HG02938 (cell line): ENCODE data around the gene GTF2IRD1.
"Not testable (repeated sequence)": the region's sequence is repeated elsewhere in the genome, so short reads cannot be mapped to it uniquely, and the experiment has no call there.

Experiments used
- ATAC-seq: cut with Tn5 transposase; IDR thresholded peaks from one replicate; pipeline ENCODE4 v1.9.1; 2021; ENCODE audit warnings: mild to moderate bottlenecking, moderate library complexity; ENCODE audit not compliant: unreplicated experiment

The GTF2IRD1 gene

DNA sequence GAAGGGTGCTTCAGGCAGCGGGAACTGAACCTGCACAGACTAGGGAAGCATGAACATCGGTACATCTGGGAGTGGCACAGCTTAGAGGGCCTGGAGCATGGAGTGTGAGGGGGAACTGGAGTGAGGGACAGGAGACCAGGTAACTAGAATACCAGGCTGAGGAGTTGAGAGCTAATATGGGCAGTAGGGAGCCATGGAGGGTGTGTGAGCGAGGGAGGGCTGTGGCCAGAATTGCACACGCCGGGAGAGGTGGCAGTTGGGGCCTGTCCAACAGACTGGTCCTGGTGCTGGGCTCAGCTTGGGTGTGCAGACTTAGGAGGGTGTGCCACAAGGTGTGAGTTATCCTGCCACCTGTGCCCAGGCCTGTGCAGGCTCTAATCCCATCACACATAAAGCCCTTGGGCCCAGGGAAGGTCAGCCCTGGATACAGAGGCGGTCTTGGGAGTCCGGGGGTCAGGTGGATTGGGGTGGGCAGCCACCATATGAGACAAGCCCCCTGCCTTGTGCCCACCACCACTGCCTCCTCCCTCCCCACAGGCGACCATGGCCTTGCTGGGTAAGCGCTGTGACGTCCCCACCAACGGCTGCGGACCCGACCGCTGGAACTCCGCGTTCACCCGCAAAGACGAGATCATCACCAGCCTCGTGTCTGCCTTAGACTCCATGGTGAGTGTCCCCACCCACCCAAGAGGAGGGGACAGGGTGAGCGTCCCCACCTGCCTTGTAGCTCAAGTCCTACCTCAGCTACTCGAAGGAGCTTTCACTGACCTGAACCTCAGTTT, 54.0 kb downstream of the GTF2IRD1 start:
- no peak for ATAC-seq

GRCh38 chr7:74509453-74509852, 55.7 kb downstream of the GTF2IRD1 start:
- not testable (repeated sequence) for ATAC-seq

- ATAC-seq = no peak
Measured at GRCh38 chr7:74511345-74511744, 57.6 kb downstream of the GTF2IRD1 start.

DNA sequence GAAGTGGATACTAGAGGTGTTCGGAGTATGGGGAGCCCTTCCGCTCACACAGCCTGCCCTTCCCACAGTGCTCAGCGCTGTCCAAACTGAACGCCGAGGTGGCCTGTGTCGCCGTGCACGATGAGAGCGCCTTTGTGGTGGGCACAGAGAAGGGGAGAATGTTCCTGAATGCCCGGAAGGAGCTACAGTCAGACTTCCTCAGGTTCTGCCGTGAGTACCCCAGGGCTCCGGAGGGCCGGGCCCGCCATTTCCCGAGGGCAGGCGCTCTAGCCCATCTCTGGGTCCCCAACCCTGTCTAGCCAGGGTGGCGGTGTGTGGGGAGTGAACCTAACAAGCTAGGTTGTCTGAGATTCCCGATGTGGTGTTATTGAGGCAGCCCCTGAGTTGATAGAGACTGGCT, 59.1 kb downstream of the GTF2IRD1 start:
- no peak for ATAC-seq

DNA sequence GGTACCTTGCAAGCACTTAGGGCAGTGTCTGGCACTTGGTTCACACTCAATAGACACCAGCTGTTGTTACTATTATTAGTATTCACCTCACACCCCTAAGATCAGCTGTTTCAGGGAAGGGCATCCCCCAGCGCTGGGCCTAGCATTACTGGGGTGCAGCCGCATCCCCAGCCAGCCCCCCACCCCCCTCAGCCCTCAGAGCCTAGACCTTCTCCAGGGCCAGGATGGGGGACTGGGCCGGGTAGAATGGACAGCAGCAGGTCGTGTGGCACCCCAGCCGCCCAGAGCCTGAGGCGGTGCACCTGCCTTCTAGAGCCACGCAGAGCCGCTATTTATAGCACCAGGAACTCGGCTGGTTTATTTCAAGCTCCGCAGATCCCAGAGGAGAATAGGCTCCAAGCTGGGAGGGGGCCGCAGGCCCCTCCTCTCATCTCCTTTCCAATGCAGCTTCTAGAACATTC, 60.5 kb downstream of the GTF2IRD1 start:
- no peak for ATAC-seq

GRCh38 chr7:74515276-74515675, 61.6 kb downstream of the GTF2IRD1 start:
- ATAC-seq = no peak

GRCh38 chr7:74516214-74516613, 62.5 kb downstream of the GTF2IRD1 start:
- ATAC-seq = no peak

GRCh38 chr7:74518041-74518440, 64.3 kb downstream of the GTF2IRD1 start:
- ATAC-seq = no peak

GRCh38 chr7:74518654-74519053, 64.9 kb downstream of the GTF2IRD1 start:
- no peak for ATAC-seq

GRCh38 chr7:74519395-74519794, 65.7 kb downstream of the GTF2IRD1 start:
- no peak for ATAC-seq

DNA sequence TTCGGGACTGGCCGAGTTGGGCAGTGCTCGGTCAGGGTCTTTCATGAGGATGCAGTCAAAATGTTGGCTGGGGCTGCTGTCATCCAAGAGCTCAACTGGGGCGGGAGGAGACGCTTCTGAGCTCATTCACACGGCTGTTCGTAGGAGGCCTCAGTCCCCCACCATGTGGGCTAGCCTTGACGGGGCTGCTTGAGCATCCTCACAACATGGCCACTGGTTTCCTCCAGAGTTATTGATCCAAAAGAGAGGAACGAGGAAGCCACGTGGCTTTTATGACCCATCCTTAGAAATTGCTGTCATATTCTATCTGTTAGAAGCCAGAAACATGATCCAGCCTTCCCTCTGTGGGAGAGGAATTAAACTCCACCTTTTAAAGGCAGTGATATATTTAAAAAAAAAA, 68.1 kb downstream of the GTF2IRD1 start:
- ATAC-seq = no peak

DNA sequence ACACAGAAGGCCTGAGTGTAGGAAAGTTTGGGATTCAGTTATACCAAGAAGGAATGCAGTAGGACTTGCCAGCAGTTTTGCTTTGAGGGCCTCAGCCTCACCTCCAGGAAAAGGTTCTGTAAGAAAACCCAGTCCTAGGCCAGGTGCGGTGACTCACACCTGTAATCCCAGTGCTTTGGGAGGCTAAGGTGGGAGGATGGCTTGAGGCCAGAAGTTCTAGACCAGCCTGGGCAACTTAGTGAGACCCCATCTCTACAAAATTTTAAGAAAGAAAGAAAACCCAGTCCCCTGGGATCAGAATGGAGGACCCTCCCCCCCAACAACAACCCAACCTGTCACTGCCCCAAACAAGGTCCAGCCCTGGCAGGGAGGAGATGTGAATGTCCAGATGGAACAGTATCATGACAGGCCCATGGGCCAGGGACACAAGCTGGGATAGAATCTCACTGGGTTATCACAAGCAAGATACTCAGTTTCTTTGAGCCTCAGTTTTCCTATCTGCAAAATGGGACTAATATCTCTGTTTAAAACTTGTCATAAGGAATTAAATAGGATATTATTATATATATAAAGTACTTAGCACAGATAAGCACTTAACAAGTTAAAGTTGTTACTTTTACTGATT, 68.7 kb downstream of the GTF2IRD1 start:
- ATAC-seq = no peak

- ATAC-seq = no peak
Measured at GRCh38 chr7:74523015-74523414, 69.3 kb downstream of the GTF2IRD1 start.

- no peak for ATAC-seq
Measured at GRCh38 chr7:74525140-74525539, 71.4 kb downstream of the GTF2IRD1 start.

GRCh38 chr7:74525881-74526280, 72.2 kb downstream of the GTF2IRD1 start:
- ATAC-seq = no peak

- ATAC-seq = no peak
Measured at GRCh38 chr7:74526780-74527179, 73.1 kb downstream of the GTF2IRD1 start.

- ATAC-seq = no peak
Measured at GRCh38 chr7:74527842-74528241, 74.1 kb downstream of the GTF2IRD1 start.

DNA sequence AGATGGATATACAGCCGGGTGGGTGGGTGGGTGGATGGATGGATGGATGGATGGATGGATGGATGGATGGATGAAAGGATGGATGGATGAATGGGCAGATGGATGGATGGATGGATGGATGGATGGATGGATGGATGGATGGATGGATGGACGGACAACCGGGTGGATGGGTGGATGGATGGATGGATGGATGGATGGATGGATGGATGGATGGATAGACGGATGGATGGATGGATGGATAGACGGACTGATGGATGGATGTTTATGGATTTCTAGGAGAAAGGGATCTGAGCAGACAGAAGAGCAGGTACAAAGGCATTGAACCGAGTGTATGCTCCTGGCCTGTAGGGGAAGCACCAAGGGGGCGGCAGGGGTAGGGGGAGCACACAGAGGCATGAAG, 75.1 kb downstream of the GTF2IRD1 start:
- not testable (repeated sequence) for ATAC-seq

DNA sequence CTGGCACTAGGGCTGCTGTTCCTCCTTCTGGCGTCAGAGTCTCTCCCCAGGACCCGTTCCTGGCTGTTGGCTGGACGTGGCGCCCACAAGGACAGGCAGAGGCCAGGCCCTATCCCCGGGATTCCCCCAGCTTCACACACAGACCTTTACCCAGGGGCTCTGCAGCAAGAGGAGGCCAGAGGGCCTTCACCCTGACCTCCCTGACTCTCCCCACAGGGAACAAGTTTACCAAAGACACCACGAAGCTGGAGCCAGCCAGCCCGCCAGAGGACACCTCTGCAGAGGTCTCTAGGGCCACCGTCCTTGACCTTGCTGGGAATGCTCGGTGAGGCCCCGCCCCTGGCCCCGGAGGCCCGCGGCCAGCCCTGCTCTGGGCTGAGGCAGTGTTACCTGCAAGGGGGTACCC, 82.2 kb downstream of the GTF2IRD1 start:
- ATAC-seq = no peak

- not testable (repeated sequence) for ATAC-seq
Measured at GRCh38 chr7:74541937-74542336, 88.2 kb downstream of the GTF2IRD1 start.

GRCh38 chr7:74542558-74543117, 88.9 kb downstream of the GTF2IRD1 start:
- no peak for ATAC-seq
